Cardiac ventricle fibroblast (primary cell): ENCODE measurements around the gene RBP7. TPM values are rescaled to one million over a fixed set of nuclear protein-coding genes. Genes with fewer than 3 reads are reported as not detected.

Source experiments
- total RNA-seq: library from RNA; depleted of rRNA; stranded (reverse); fragments of >200 nt; gene quantifications from 2 replicates; pipeline ENCODE4 v1.2.3, GENCODE V29; 2015

Gene RBP7
- not detected in 2 replicates for total RNA-seq

GRCh38 chr1:9996624-9997582 is at the start of gene RBP7:
Gene RBP7, plus strand, starts transcription at chr1:9997228. Its CDS starts 31 bp downstream, at chr1:9997259.

GRCh38 chr1:10032590-10033358 is 35.7 kb downstream of the RBP7 start, which contains the start of gene UBE4B:
Gene UBE4B, plus strand, starts transcription at chr1:10032958. Its CDS starts 713 bp downstream, at chr1:10033671.

Other genes starting within 250 kb of the RBP7 start
- 69.8 TPM in 2 replicates for gene CLSTN1, start 173.3 kb upstream of the RBP7 start, total RNA-seq
- gene CTNNBIP1, start 87.0 kb upstream of the RBP7 start, total RNA-seq: 16.1 and 19.5 TPM in 2 replicates
- gene LZIC, start 53.8 kb upstream of the RBP7 start, total RNA-seq: 20.6 and 25.0 TPM in 2 replicates
- gene NMNAT1, start 53.8 kb upstream of the RBP7 start, total RNA-seq: 10.2 and 12.5 TPM in 2 replicates
- 45.3 and 48.7 TPM in 2 replicates for gene UBE4B, start 35.7 kb downstream of the RBP7 start, total RNA-seq
- 18.4 and 25.1 TPM in 2 replicates for gene KIF1B, start 213.3 kb downstream of the RBP7 start, total RNA-seq